DMS 273 treated with DMSO at 0.1 percent for 48 hours (cell line): Measurements from ENCODE around the gene BRD3.
"Not testable (repeated sequence)": the region's sequence is repeated elsewhere in the genome, so short reads cannot be mapped to it uniquely, and the experiment has no call there.

Experiments
- DNase-seq: peaks from one replicate; lab custom pipeline; 2025; lab: John Stamatoyannopoulos, UW

Gene BRD3

GRCh38 chr9:133992780-133993634, 74.8 kb downstream of the BRD3 start:
- peak; percentile 39 for DNase-seq

- no peak for DNase-seq
Observed at GRCh38 chr9:133991964-133992779, 75.7 kb downstream of the BRD3 start, which contains the start of gene VAV2. TSS of gene VAV2 (minus strand) at chr9:133992324. CDS start at chr9:133992278, 46 bp downstream.

DNA sequence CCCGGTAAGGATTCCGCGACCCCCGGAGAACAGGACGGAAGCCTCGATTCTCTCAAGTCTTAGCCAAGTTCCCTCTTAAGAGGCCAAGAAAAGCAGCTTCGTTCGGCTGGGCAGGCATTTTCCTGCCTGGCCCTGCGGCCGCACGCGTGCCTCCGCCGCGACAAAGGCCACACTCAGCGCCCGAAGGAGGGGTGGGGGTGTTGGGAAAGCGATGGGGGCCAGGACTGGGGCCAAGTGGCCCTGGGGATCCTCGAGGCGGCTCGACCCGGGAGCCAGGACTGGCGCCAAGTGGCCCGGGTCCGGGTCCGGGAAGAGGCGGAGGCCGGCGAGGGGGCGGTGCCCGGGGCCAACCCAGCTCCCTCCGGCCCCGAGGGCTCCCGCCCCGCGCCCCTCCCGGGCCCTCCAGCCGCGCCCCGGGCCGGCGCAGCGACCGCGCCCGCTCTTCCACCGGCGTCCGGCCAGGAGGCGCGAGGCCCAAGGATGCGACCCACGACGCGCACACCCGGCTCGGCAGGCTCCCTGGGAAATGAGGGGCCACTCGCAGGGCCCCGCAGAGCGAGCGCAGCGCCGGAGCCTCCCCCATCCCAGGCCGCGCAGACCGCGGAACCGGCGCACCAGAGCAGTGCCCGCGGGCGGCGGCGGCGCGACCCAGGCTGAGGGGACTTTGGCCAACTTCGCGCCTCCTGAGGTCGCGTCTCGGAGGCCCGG, 76.5 kb downstream of the BRD3 start:
- no peak for DNase-seq

DNA sequence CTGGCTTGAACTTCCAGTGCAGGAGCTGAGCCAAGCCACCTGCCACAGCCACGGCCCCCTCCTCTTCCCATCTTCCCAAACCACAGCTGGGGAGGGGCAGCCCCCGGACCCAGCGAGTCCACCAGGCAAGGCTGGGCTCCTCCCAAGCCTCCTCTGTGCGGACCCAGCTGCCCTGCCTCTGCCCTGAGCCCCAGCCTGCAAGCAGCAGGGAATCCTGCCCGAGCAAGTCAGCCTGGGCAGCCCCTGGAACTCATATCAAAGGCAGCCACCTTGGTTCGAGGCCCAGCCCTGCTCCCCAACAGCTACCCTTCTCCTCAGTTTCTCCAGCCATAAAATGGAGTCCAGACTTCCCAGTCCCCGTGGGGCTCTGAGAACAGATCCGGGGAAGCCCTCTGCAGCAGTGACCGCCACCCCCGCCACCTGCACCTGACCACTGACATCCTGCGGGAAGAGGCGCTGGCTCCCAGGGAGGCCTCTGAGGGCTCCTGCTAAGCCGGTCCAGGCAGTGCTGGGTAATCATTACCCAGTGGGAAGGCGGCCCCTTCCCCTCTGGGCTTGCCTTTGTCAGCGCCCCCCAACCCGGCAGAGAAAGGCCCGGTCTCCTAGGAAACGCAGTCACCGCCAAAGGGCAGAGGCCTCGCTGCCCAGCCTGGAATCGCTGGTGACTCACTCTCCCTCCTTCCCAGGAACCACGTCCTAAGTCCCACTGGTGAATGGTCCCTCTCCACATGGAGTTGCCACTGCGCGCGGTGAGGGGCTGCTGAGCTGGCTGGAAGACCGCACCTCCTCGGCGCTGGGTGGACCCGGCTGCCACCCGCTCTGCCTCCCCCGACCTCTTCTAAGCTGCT, 77.2 kb downstream of the BRD3 start:
- DNase-seq = no peak

DNA sequence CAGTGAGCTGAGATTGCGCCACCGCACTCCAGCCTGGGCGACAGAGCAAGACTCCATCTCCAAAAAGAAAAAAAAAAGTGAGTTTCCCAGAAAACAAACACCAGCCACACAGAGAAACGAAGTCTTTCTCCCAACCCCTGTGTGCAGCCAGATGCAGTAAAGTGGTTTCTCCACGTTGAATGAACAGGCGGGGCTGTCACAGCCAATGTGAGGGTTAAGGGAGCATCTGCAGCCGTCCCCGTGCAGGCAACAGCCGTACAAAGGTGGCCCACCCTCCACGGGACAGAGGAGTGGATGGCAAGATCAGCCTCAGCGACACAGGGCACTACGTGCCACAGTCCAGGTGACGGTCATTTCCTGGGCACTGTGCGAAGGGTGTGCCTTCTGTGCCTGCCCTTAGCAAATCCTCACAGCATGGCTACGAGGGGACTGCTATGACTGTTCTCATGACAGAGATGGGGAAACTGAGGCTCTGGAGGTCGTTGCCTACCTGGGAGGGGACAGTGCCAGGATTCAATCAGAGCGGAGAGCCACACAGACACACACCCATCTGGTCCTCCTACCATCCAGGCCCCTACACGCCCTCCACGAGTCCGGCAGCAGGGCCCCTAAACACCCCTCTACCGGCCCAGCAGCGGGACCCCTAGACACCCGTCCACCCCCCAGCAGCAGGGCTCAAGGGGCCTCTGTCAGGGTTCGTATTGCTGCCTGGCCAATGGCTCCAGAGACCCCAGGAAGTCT, 78.0 kb downstream of the BRD3 start:
- no peak for DNase-seq

- not testable (repeated sequence) for DNase-seq
Observed at GRCh38 chr9:133988771-133989170, 79.1 kb downstream of the BRD3 start.

- no peak for DNase-seq
Observed at GRCh38 chr9:133987946-133988665, 79.7 kb downstream of the BRD3 start.

DNA sequence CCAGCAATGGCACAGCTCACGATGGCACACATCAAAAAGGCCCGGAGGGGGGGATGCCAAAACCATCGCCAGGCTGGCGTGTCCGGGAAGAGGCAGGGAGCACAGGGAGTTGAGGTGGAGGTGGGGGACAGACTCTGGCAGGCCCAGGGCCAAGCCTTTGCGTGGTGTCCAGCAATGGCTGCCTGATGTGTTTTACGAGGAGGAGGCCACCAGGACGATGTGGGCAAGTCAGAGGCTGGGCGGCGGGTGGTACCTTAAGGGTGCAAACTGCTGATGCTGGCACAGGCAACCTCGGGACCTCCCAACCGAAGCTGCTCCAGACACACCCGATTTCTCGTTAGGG, 80.4 kb downstream of the BRD3 start:
- DNase-seq = no peak

DNA sequence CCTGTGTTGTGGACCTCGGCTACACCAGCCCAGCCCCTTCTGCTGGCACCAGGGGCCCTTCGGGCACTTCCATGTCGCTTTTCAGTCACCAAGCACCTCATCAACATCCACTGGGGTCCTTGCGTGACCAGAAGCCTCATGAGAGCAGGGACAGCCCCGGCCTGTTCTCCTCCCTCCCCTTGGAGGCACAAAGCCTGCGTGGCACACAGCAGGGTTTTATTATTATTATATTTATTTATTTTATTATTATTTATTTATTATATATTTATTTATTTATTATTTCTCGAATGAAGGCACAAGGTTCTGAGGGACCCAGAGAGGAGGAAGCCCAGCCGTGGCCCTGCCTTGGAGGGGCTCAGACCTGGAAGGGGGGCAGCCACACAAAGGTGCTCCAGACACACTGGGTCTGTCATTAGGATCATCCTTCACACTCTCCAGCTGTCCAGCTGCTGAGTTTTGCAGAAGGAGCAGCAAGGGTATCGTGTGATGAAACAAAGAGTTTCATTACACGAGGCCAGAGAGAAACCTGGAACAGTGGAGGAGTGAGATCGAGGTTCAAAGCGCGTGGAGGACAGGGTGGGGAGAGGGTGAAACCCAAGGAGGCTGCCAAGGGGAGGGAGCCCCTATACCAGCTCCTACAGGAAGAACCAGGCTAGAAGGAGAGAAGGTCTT, 80.9 kb downstream of the BRD3 start:
- no peak for DNase-seq

- DNase-seq = no peak
Observed at GRCh38 chr9:133986061-133986460, 81.8 kb downstream of the BRD3 start.

GRCh38 chr9:133982971-133983720, 84.7 kb downstream of the BRD3 start:
- DNase-seq = no peak

- DNase-seq = no peak
Observed at GRCh38 chr9:133981958-133982681, 85.7 kb downstream of the BRD3 start.

DNA sequence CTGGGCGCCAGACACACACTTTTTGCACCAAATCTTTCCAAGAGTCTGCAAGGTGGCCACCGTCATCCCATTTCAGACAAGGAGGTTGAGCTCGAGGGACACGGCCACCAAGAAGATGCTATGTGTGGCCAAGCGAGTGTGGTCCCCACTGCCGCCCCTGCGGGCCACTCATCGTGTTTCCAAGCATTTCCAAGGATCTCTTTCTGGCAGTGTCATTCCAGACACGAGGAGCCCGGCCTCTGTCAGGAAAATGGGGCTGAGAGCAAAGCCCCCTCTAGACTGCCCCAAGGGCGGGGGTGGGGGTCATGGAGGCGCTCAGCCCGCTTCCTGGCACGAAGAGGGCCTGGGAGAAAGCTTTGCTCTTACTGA, 86.3 kb downstream of the BRD3 start:
- no peak for DNase-seq

DNA sequence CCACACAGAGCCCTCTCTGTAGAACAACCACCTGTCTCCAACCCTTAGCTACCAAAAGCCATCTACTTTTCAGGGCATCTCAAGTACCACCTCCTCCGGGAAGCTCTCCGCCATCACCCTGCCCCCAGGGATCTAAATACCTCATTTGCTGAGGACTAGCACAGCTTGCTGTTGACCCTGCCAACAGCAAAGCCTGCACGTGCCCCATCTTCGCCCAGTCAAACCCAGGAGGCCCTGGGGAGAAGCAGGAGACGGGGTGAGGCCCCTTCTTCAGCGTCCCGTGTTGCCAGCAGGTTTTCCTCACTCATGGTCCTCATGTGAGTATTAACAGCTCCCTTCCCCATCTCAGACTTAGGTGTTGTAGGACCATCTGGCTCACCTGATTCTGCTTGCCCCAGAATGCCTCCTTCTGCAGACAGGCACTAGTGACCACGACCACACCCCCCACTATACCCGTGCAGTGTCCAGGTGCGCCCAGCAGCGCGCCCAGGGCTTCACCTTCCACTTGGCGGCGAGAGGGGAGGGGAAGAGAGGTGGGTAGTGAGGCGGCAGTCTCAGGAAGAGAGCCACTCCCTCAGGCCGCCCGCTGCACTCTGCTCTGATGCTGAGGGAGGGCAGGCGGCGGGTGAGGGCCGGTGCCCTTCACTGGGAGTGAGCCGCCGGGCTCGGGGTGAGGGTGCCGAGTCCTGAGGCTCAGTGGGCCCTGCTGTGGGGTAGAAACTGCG, 86.8 kb downstream of the BRD3 start:
- no peak for DNase-seq
